Ureter (tissue), 1 donor: Measurements from ENCODE around the gene MORN5. TPM values are rescaled to one million over a fixed set of nuclear protein-coding genes. Genes with fewer than 3 reads are reported as not detected.

Experiments
- DNase-seq: peaks from one replicate; pipeline ENCODE4 v3.0.0-alpha.2; 2020; ENCODE audit warnings: low spot score
- total RNA-seq: library from RNA; stranded (reverse); gene quantifications from one replicate; pipeline ENCODE4 v1.2.4, GENCODE V29; 2023
- donor health status: DM: yes; HTN: yes; CAD: no.

Gene MORN5
- total RNA-seq, 1 donor from 2014 or later = 1.4 TPM

DNA sequence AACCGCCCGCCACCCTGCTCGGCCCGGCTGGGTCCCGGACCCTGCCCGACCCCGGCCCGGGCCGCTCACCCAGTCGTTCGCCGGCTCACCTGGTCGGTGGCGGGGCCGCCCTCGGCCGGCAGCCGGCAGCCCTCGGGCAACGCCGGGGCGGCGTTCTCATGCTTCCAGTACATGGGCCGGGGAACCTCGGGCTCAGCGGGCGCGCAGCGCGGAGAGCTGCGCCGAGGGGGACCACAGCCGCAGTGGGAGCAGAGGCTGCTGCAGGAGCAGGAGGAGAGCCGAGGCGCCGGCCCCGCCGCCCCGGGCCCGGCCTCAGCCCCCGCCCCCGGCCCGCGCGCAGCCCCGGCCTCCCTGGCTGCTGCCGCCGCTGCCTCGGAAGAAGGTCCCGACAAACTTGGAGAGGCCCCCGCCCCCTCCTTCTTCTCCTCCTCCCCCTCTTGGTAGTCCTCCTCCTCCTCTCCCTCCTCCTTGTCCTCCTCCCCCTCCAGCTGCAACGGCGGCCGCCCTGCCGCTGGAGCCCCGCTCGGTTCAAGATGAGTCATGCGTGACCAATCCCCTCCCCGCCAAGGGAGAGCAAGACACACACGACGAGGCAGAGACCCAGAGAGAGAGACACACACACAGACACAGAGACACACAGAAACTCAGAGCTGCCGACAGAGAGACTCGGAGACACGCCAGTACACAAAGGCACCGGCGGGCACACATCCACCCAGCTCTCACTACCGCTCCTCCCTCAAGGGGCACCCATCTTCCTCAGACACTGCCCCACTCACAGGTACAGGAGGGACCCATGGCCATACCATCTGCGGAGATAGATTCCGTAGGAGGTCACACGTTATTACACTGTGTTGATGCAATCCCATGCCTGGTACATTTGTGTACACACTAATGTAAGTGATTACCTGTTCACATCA, 69.1 kb downstream of the MORN5 start, which contains the start of gene LHX6:
Gene LHX6 (minus strand): TSS at position 390 of the 917 bp plus-strand sequence. CDS start 217 bp downstream, at position 173.
- no peak for DNase-seq

- DNase-seq = no peak
Measured at GRCh38 chr9:122229485-122229837, 69.8 kb downstream of the MORN5 start.

- no peak for DNase-seq
Measured at GRCh38 chr9:122232796-122233306, 73.1 kb downstream of the MORN5 start.

- no peak for DNase-seq
Measured at GRCh38 chr9:122234022-122234748, 74.5 kb downstream of the MORN5 start.

GRCh38 chr9:122236681-122237080, 77.0 kb downstream of the MORN5 start:
- DNase-seq = no peak

- DNase-seq = no peak
Measured at GRCh38 chr9:122239722-122240121, 80.0 kb downstream of the MORN5 start.

GRCh38 chr9:122244349-122244748, 84.6 kb downstream of the MORN5 start:
- no peak for DNase-seq

- DNase-seq = no peak
Measured at GRCh38 chr9:122246666-122247065, 87.0 kb downstream of the MORN5 start.

GRCh38 chr9:122248448-122248865, 88.7 kb downstream of the MORN5 start:
- DNase-seq = no peak

Other genes with a start within 250 kb of the MORN5 start
- 10.9 TPM for gene TTLL11, start 66.6 kb upstream of the MORN5 start, total RNA-seq
- 38.1 TPM for gene NDUFA8, start 129 bp upstream of the MORN5 start, total RNA-seq
- gene LHX6, start 69.0 kb downstream of the MORN5 start, total RNA-seq = 5.7 TPM
- 25.0 TPM for gene RBM18, start 104.9 kb downstream of the MORN5 start, total RNA-seq
- 61.5 TPM for gene MRRF, start 105.0 kb downstream of the MORN5 start, total RNA-seq
- gene PTGS1, start 211.1 kb downstream of the MORN5 start, total RNA-seq = 12.5 TPM